HepG2 (cell line): ENCODE measurements around the gene IZUMO4. TPM values are rescaled to one million over a fixed set of nuclear protein-coding genes. Genes with fewer than 3 reads are reported as not detected.

ENCODE experiments used
- ATAC-seq: fragments of 200-7000 bp; cut with Tn5 transposase; 3 replicates; pipeline ENCODE4 v1.9.1; 2020; ENCODE audit warnings: mild to moderate bottlenecking, moderate library complexity
- BruUV-seq: library from RNA; stranded (reverse); fragments of 400-500 nt; replicated peaks from 2 replicates; lab custom pipeline; 2021; lab: Mats Ljungman, UMichigan
- CTCF ChIA-PET: fragments of 300-600 bp; formaldehyde crosslinking; extraction: SDS; loops from one replicate; lab custom pipeline; 2021; ENCODE audit warnings: low total read pairs, inconsistent platforms, low intra/inter-chr PET ratio; lab: Yijun Ruan, JAX
- POLR2A ChIA-PET: fragments of 350-600 bp; sonication (Branson Sonifier 250); formaldehyde crosslinking; loops from one replicate; lab custom pipeline; 2020; ENCODE audit warnings: antibody characterized with exemption, inconsistent platforms; lab: Yijun Ruan, JAX
- DNase-seq: peaks from one replicate; pipeline ENCODE4 v3.0.0-alpha.2; 2015; ENCODE audit warnings: low spot score
- FAIRE-seq: peaks from 3 replicates; lab custom pipeline; 2011; peaks lifted over from hg19 to GRCh38; lab: Jason Lieb, UNC
- H2AFZ ChIP-seq: one replicate; pipeline ENCODE4 v1.6.1; 2011; ENCODE audit warnings: low read length, inconsistent platforms
- H3K27ac ChIP-seq: fragments of 300-600 bp; 3 replicates; pipeline ENCODE4 v1.8.0; 2011; ENCODE audit warnings: mixed run types, mild to moderate bottlenecking, mixed read lengths, low read length, inconsistent platforms; ENCODE audit not compliant: insufficient read depth; ENCODE audit errors: extremely low read length
- H3K27me3 ChIP-seq, 2 experiments: fragments of 200-600 bp in 1 of 2; 2 replicates in 1 of 2; 3 replicates in 1 of 2; pipeline versions ENCODE4 v1.6.0 to v1.8.0; 2011; ENCODE audit warnings: low read length in 2 of 2, mild to moderate bottlenecking in 2 of 2, moderate library complexity in 2 of 2, inconsistent platforms in 1 of 2; ENCODE audit not compliant: insufficient read depth in 2 of 2, control insufficient read depth in 1 of 2
- H3K36me3 ChIP-seq, 2 experiments: fragments of 200-600 bp in 1 of 2; replicated peaks in 1 of 2; 2 replicates in 1 of 2; 3 replicates in 1 of 2; pipeline versions ENCODE4 v1.5.1 to v1.8.0; 2011; ENCODE audit warnings: low read length in 2 of 2, inconsistent platforms in 1 of 2; ENCODE audit not compliant: insufficient read depth in 2 of 2, control insufficient read depth in 1 of 2
- H3K4me1 ChIP-seq: 2 replicates; pipeline ENCODE4 v1.5.1; 2012; ENCODE audit warnings: low read length, inconsistent platforms; ENCODE audit not compliant: insufficient read depth
- H3K4me2 ChIP-seq: 2 replicates; pipeline ENCODE4 v1.6.0; 2011; ENCODE audit warnings: low read depth, low read length, inconsistent platforms
- H3K4me3 ChIP-seq, 3 experiments: fragments of 200-600 bp in 1 of 3; sonication (generic), shearing (Covaris generic) in 1 of 3; replicated peaks in 1 of 3; 2 replicates each; pipeline ENCODE4 v1.5.1; 2011 to 2016; ENCODE audit warnings: low read length in 3 of 3, inconsistent platforms in 2 of 3, low read depth in 2 of 3, mild to moderate bottlenecking in 2 of 3, control low read depth in 1 of 3, mixed read lengths in 1 of 3; ENCODE audit not compliant: insufficient read depth in 1 of 3
- H3K79me2 ChIP-seq: one replicate; pipeline ENCODE4 v1.6.1; 2011; ENCODE audit warnings: low read length, inconsistent platforms; ENCODE audit not compliant: insufficient read depth
- H3K9ac ChIP-seq: 2 replicates; pipeline ENCODE4 v1.6.0; 2011; ENCODE audit warnings: mild to moderate bottlenecking, low read depth, low read length, inconsistent platforms; ENCODE audit not compliant: insufficient read depth
- H3K9me3 ChIP-seq: 2 replicates; pipeline ENCODE4 v1.5.1; 2012; ENCODE audit warnings: mild to moderate bottlenecking, low read length
- H4K20me1 ChIP-seq: 2 replicates; pipeline ENCODE4 v1.6.0; 2011; ENCODE audit warnings: inconsistent platforms, mild to moderate bottlenecking, low read length, moderate library complexity; ENCODE audit not compliant: insufficient read depth
- AHR ChIP-seq: IDR thresholded peaks from 2 replicates; pipeline ENCODE4 v1.6.1; 2018; ENCODE audit warnings: missing genetic modification reagents, missing compliant biosample characterization
- BCL6 ChIP-seq: IDR thresholded peaks from 2 replicates; pipeline ENCODE4 v1.6.1; 2016; ENCODE audit warnings: missing genetic modification reagents, missing compliant biosample characterization
- KDM4B ChIP-seq: sonication (generic); formaldehyde crosslinking; IDR thresholded peaks from 2 replicates; pipeline ENCODE4 v1.4.0; 2020; ENCODE audit warnings: missing genetic modification reagents
- ONECUT2 ChIP-seq: sonication (generic); formaldehyde crosslinking; IDR thresholded peaks from 2 replicates; pipeline ENCODE4 v1.4.0; 2020; ENCODE audit warnings: missing genetic modification reagents
- PHB2 ChIP-seq: fragments of 450-650 bp; IDR thresholded peaks from 2 replicates; pipeline ENCODE4 v1.6.1; 2018; ENCODE audit not compliant: partially characterized antibody
- ZBTB38 ChIP-seq: sonication (generic); formaldehyde crosslinking; IDR thresholded peaks from 2 replicates; pipeline ENCODE4 v1.5.1; 2020; ENCODE audit warnings: mild to moderate bottlenecking, missing genetic modification reagents
- ZFX ChIP-seq: sonication (generic); formaldehyde crosslinking; IDR thresholded peaks from 2 replicates; pipeline ENCODE4 v1.4.0; 2020; ENCODE audit warnings: mild to moderate bottlenecking, low read depth, missing genetic modification reagents, moderate library complexity
- ZNF256 ChIP-seq: sonication (generic); formaldehyde crosslinking; conservative IDR thresholded peaks from 2 replicates; pipeline ENCODE4 v1.4.0; 2020; ENCODE audit warnings: missing genetic modification reagents
- ZNF281 ChIP-seq: sonication (generic); formaldehyde crosslinking; IDR thresholded peaks from 2 replicates; pipeline ENCODE4 v1.4.0; 2020; ENCODE audit warnings: missing genetic modification reagents, borderline replicate concordance
- ZNF460 ChIP-seq: sonication (generic); formaldehyde crosslinking; IDR thresholded peaks from 2 replicates; pipeline ENCODE4 v1.5.1; 2020; ENCODE audit warnings: missing genetic modification reagents, mild to moderate bottlenecking, borderline replicate concordance
- WGBS: methylation state at CpG from one replicate; pipeline ENCODE4 v1.1.6; 2017; ENCODE audit warnings: low lambda C conversion rate; 5-methylcytosine and 5-hydroxymethylcytosine counted together
- in situ Hi-C: cut with HindIII; loops from 2 replicates; pipeline ENCODE4 v1.10.0; 2017; ENCODE audit warnings: low pct_unique_long_range_greater_than_20kb; ENCODE audit not compliant: extremely low pct_ligation_motif_present
- intact Hi-C: fragments of 100-400 bp; cut with micrococcal nuclease; formaldehyde crosslinking; loops from one replicate; pipeline ENCODE4 v1.10.0; 2022; ENCODE audit not compliant: unreplicated experiment
- polyA plus RNA-seq, 8 experiments: library from polyadenylated mRNA; depleted of rRNA in 3 of 8; stranded (reverse) in 7 of 8; unstranded in 1 of 8; fragments of >200 nt; fragmentation: Illumina TruSeq in 4 of 8; extraction: Trizol in 4 of 8; gene quantifications; 2 replicates each; pipeline versions ENCODE4 v1.2.1 to v1.2.3, GENCODE V29; 2011 to 2016; ENCODE audit warnings: low read depth in 4 of 8, missing spikeins in 1 of 8, mixed read lengths in 1 of 8; ENCODE audit not compliant: insufficient read depth in 1 of 8
- total RNA-seq, 5 experiments: library from RNA; depleted of rRNA; stranded (reverse); fragments of >200 nt; fragmentation: Illumina TruSeq; extraction: Trizol; gene quantifications; 2 replicates each; pipeline ENCODE4 v1.2.3, GENCODE V29; 2016; ENCODE audit warnings: low read depth in 1 of 5
- TF ChIP-seq, protein P1 (sequence below): sonication (generic); formaldehyde crosslinking; IDR thresholded peaks from 2 replicates; pipeline ENCODE4 v1.8.0; 2022; ENCODE audit warnings: low read depth, missing genetic modification reagents

IZUMO4 gene
- total and polyA plus RNA-seq, 2 of the 13 experiments (the other 11 are each of a cell fraction or from before 2014, with no cell fraction given), result 0.77 to 3.9 TPM

GRCh38 chr19:2083174-2083854, 13.4 kb upstream of the IZUMO4 start:
- H2AFZ ChIP-seq, result no peak overlapping the region
- 98% methylated on average over 13 of the region's 20 CpGs for WGBS
- H3K9me3 ChIP-seq, result no peaks in the 10 kb centered on the region
- no peak overlapping the region for H3K27ac ChIP-seq
- H3K4me3 ChIP-seq, result no peak overlapping the region
- peaks cover 38% of the 10 kb centered on the region for H3K4me1 ChIP-seq
- no peaks in the 10 kb centered on the region for H4K20me1 ChIP-seq
- intact Hi-C loops, result no loop called here
- DNase-seq, result no peak
- in situ Hi-C loops, result no loop called here
- TF ChIP-seq, protein P1, sequence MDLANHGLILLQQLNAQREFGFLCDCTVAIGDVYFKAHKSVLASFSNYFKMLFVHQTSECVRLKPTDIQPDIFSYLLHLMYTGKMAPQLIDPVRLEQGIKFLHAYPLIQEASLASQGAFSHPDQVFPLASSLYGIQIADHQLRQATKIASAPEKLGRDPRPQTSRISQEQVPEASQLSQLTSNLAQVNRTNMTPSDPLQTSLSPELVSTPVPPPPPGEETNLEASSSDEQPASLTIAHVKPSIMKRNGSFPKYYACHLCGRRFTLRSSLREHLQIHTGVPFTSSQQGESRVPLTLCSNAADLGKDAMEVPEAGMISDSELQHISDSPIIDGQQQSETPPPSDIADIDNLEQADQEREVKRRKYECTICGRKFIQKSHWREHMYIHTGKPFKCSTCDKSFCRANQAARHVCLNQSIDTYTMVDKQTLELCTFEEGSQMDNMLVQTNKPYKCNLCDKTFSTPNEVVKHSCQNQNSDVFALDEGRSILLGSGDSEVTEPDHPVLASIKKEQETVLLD (CRISPR knock-in tag), result no peak
- TF ChIP-seq BCL6 (CRISPR knock-in tag), result no peak
- TF ChIP-seq ZBTB38, result no peak
- no peak for TF ChIP-seq ZNF460 (CRISPR knock-in tag)
- TF ChIP-seq KDM4B, result no peak
- no peak for TF ChIP-seq AHR
- TF ChIP-seq ZNF281 (CRISPR knock-in tag), result no peak
- no peak for TF ChIP-seq ZNF256 (CRISPR knock-in tag)
- TF ChIP-seq PHB2, result no peak
- no peak for TF ChIP-seq ZFX (CRISPR knock-in tag)
- TF ChIP-seq ONECUT2 (CRISPR knock-in tag), result no peak
- BruUV-seq, result no TSS peak
- no peaks in the 10 kb centered on the region for H3K27me3 ChIP-seq
- H3K79me2 ChIP-seq, result no peaks in the 10 kb centered on the region
- POLR2A ChIA-PET, result no interaction called here
- H3K36me3 ChIP-seq, result peaks cover 2 to 4% of the 10 kb centered on the region in 2 experiments; a peak in 3 of 5 replicates
- no peak for FAIRE-seq
- no peak overlapping the region for H3K9ac ChIP-seq
- no peak for ATAC-seq
- CTCF ChIA-PET, result no interaction called here
- H3K4me2 ChIP-seq, result no peak overlapping the region
